GM18868 (cell line): Measurements from ENCODE around the gene RHBDD1.
A peak's percentile ranks its signal among the peaks of the same experiment; 100 is the strongest.

ENCODE experiments used
- ATAC-seq: cut with Tn5 transposase; IDR thresholded peaks from one replicate; pipeline ENCODE4 v1.9.1; 2021; ENCODE audit warnings: mild to moderate bottlenecking, moderate library complexity; ENCODE audit not compliant: unreplicated experiment

The RHBDD1 gene

GRCh38 chr2:226909836-226910235 lies 74.0 kb downstream of the RHBDD1 start:
- no peak for ATAC-seq

- no peak for ATAC-seq
Observed at GRCh38 chr2:226910384-226910783, 74.5 kb downstream of the RHBDD1 start.

GRCh38 chr2:226911932-226912331 lies 76.1 kb downstream of the RHBDD1 start:
- ATAC-seq = no peak

GRCh38 chr2:226913641-226914040 lies 77.8 kb downstream of the RHBDD1 start:
- no peak for ATAC-seq

- no peak for ATAC-seq
Observed at GRCh38 chr2:226915846-226916360, 80.0 kb downstream of the RHBDD1 start.

- peak; percentile 83 for ATAC-seq
Observed at GRCh38 chr2:226916669-226917068, 80.8 kb downstream of the RHBDD1 start.

- no peak for ATAC-seq
Observed at GRCh38 chr2:226932443-226932842, 96.6 kb downstream of the RHBDD1 start.

- ATAC-seq = no peak
Observed at GRCh38 chr2:226934546-226935201, 98.8 kb downstream of the RHBDD1 start.

- ATAC-seq = peak; percentile 88
Observed at GRCh38 chr2:226943862-226944620, 108.2 kb downstream of the RHBDD1 start.

GRCh38 chr2:226953206-226953605 lies 117.4 kb downstream of the RHBDD1 start:
- ATAC-seq = no peak

GRCh38 chr2:226953826-226954225 lies 118.0 kb downstream of the RHBDD1 start:
- ATAC-seq = no peak

GRCh38 chr2:226956659-226957058 lies 120.8 kb downstream of the RHBDD1 start:
- no peak for ATAC-seq

GRCh38 chr2:226959418-226959817 lies 123.6 kb downstream of the RHBDD1 start:
- no peak for ATAC-seq

- ATAC-seq = no peak
Observed at GRCh38 chr2:226962176-226962773, 126.4 kb downstream of the RHBDD1 start.

- ATAC-seq = no peak
Observed at GRCh38 chr2:226963528-226963927, 127.7 kb downstream of the RHBDD1 start.

GRCh38 chr2:226965376-226965775 lies 129.5 kb downstream of the RHBDD1 start:
- no peak for ATAC-seq

- no peak for ATAC-seq
Observed at GRCh38 chr2:226969417-226970080, 133.7 kb downstream of the RHBDD1 start.

- peak; percentile 64 for ATAC-seq
Observed at GRCh38 chr2:226970362-226970761, 134.5 kb downstream of the RHBDD1 start.

- ATAC-seq = peak; percentile 55
Observed at GRCh38 chr2:226971084-226971483, 135.2 kb downstream of the RHBDD1 start.

GRCh38 chr2:226971770-226972169 lies 135.9 kb downstream of the RHBDD1 start:
- peak; percentile 40 for ATAC-seq

GRCh38 chr2:226973816-226974215 lies 138.0 kb downstream of the RHBDD1 start:
- no peak for ATAC-seq
